ENCODE measurements around the gene CR1L.

DNA sequence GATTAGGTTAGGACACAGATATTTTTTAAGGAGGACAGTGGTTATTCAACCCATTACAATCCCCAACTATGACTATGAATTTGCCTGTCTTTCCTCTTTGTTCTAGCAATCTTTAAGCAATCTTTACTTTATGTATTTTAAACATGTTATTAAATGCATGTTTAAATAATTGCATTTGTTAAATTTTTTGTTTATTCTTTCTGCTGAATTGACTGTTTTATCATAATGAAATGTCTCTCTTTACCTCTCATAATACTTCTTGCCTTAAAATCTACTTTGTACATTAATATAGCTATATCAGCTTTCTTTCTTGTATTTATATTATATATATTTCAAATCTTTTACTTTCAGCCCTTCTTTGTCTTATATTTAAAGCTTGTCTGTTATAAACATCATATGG is 46.1 kb downstream of the CR1L start:
- no peak for TF ChIP-seq POLR2AphosphoS5 (IDR thresholded peaks at IDR 0.05)
- TF ChIP-seq POLR2A (IDR thresholded peaks at IDR 0.05) = no peak
- TF ChIP-seq, protein P1, sequence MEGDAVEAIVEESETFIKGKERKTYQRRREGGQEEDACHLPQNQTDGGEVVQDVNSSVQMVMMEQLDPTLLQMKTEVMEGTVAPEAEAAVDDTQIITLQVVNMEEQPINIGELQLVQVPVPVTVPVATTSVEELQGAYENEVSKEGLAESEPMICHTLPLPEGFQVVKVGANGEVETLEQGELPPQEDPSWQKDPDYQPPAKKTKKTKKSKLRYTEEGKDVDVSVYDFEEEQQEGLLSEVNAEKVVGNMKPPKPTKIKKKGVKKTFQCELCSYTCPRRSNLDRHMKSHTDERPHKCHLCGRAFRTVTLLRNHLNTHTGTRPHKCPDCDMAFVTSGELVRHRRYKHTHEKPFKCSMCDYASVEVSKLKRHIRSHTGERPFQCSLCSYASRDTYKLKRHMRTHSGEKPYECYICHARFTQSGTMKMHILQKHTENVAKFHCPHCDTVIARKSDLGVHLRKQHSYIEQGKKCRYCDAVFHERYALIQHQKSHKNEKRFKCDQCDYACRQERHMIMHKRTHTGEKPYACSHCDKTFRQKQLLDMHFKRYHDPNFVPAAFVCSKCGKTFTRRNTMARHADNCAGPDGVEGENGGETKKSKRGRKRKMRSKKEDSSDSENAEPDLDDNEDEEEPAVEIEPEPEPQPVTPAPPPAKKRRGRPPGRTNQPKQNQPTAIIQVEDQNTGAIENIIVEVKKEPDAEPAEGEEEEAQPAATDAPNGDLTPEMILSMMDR (IDR thresholded peaks at IDR 0.05) = no peak
- no peak for TF ChIP-seq EP300 (IDR thresholded peaks at IDR 0.05)

Data from gastroesophageal sphincter (tissue), 3 donors.